NCI-H1105 treated with DMSO at 0.1 percent for 48 hours (cell line): ENCODE data around the gene LYZL4.

Experiments
- DNase-seq: peaks from one replicate; lab custom pipeline; 2025; lab: John Stamatoyannopoulos, UW

Gene LYZL4

GRCh38 chr3:42425736-42426407 lies 15.5 kb upstream of the LYZL4 start:
- no peak for DNase-seq

GRCh38 chr3:42424911-42425310 lies 14.5 kb upstream of the LYZL4 start:
- no peak for DNase-seq

GRCh38 chr3:42421818-42422796 lies 11.7 kb upstream of the LYZL4 start:
- DNase-seq: no peak

GRCh38 chr3:42419563-42419962 lies 9.2 kb upstream of the LYZL4 start:
- DNase-seq: no peak

GRCh38 chr3:42412526-42413155 lies 2.2 kb upstream of the LYZL4 start:
- DNase-seq: no peak

- no peak for DNase-seq
Observed at GRCh38 chr3:42411429-42411828, 1.0 kb upstream of the LYZL4 start.

- DNase-seq: no peak
Observed at GRCh38 chr3:42408156-42408555, 2.3 kb downstream of the LYZL4 start.

- no peak for DNase-seq
Observed at GRCh38 chr3:42406727-42407450, 3.5 kb downstream of the LYZL4 start.

- DNase-seq: no peak
Observed at GRCh38 chr3:42405857-42406256, 4.6 kb downstream of the LYZL4 start.

GRCh38 chr3:42403737-42404136 lies 6.7 kb downstream of the LYZL4 start:
- DNase-seq: no peak

- DNase-seq: no peak
Observed at GRCh38 chr3:42402394-42403096, 7.9 kb downstream of the LYZL4 start.

GRCh38 chr3:42398080-42398479 lies 12.3 kb downstream of the LYZL4 start:
- no peak for DNase-seq

GRCh38 chr3:42397644-42398043 lies 12.8 kb downstream of the LYZL4 start:
- no peak for DNase-seq

- no peak for DNase-seq
Observed at GRCh38 chr3:42394579-42395288, 15.7 kb downstream of the LYZL4 start.

GRCh38 chr3:42387802-42388651 lies 22.4 kb downstream of the LYZL4 start:
- DNase-seq: no peak

GRCh38 chr3:42381551-42382082 lies 28.8 kb downstream of the LYZL4 start:
- no peak for DNase-seq

- no peak for DNase-seq
Observed at GRCh38 chr3:42377681-42378080, 32.7 kb downstream of the LYZL4 start.

GRCh38 chr3:42376344-42376798 lies 34.0 kb downstream of the LYZL4 start:
- no peak for DNase-seq

- DNase-seq: no peak
Observed at GRCh38 chr3:42375121-42375800, 35.1 kb downstream of the LYZL4 start.
